ENCODE data around the gene SLAIN2.

The SLAIN2 gene

GRCh38 chr4:48334900-48335384, 6.4 kb upstream of the SLAIN2 start:
- no peak for DNase-seq (ENCODE audit: low read depth in 2 of 2)

GRCh38 chr4:48336146-48336870, 5.0 kb upstream of the SLAIN2 start:
- DNase-seq (ENCODE audit: low read depth in 2 of 2): no peak

- DNase-seq (ENCODE audit: low read depth in 2 of 2): no peak
Observed at GRCh38 chr4:48337731-48338130, 3.6 kb upstream of the SLAIN2 start.

GRCh38 chr4:48339642-48340041, 1.7 kb upstream of the SLAIN2 start:
- no peak for DNase-seq (ENCODE audit: low read depth in 2 of 2)

GRCh38 chr4:48340276-48340964, 909 bp upstream of the SLAIN2 start:
- DNase-seq (ENCODE audit: low read depth in 2 of 2): peak in 1 of 2 donors; percentile 4

- peak; percentile 25 to 34 for DNase-seq (ENCODE audit: low read depth in 2 of 2)
Observed at GRCh38 chr4:48341776-48342605, 662 bp downstream of the SLAIN2 start.

- DNase-seq (ENCODE audit: low read depth in 2 of 2): no peak
Observed at GRCh38 chr4:48342606-48342880, 1.2 kb downstream of the SLAIN2 start.

GRCh38 chr4:48343035-48343434, 1.7 kb downstream of the SLAIN2 start:
- DNase-seq (ENCODE audit: low read depth in 2 of 2): no peak

- DNase-seq (ENCODE audit: low read depth in 2 of 2): no peak
Observed at GRCh38 chr4:48343551-48343950, 2.2 kb downstream of the SLAIN2 start.

- no peak for DNase-seq (ENCODE audit: low read depth in 2 of 2)
Observed at GRCh38 chr4:48345542-48345941, 4.2 kb downstream of the SLAIN2 start.

- no peak for DNase-seq (ENCODE audit: low read depth in 2 of 2)
Observed at GRCh38 chr4:48346594-48346993, 5.3 kb downstream of the SLAIN2 start.

GRCh38 chr4:48347282-48347921, 6.1 kb downstream of the SLAIN2 start:
- no peak for DNase-seq (ENCODE audit: low read depth in 2 of 2)

- no peak for DNase-seq (ENCODE audit: low read depth in 2 of 2)
Observed at GRCh38 chr4:48350871-48351270, 9.5 kb downstream of the SLAIN2 start.

GRCh38 chr4:48352793-48353192, 11.5 kb downstream of the SLAIN2 start:
- no peak for DNase-seq (ENCODE audit: low read depth in 2 of 2)

GRCh38 chr4:48356355-48356754, 15.0 kb downstream of the SLAIN2 start:
- no peak for DNase-seq (ENCODE audit: low read depth in 2 of 2)

GRCh38 chr4:48360285-48361011, 19.1 kb downstream of the SLAIN2 start:
- DNase-seq (ENCODE audit: low read depth in 2 of 2): no peak

- DNase-seq (ENCODE audit: low read depth in 2 of 2): no peak
Observed at GRCh38 chr4:48361012-48361400, 19.7 kb downstream of the SLAIN2 start.

GRCh38 chr4:48366611-48367010, 25.3 kb downstream of the SLAIN2 start:
- no peak for DNase-seq (ENCODE audit: low read depth in 2 of 2)

GRCh38 chr4:48367016-48367415, 25.7 kb downstream of the SLAIN2 start:
- DNase-seq (ENCODE audit: low read depth in 2 of 2): no peak

- no peak for DNase-seq (ENCODE audit: low read depth in 2 of 2)
Observed at GRCh38 chr4:48368389-48368788, 27.1 kb downstream of the SLAIN2 start.

- no peak for DNase-seq (ENCODE audit: low read depth in 2 of 2)
Observed at GRCh38 chr4:48369248-48369647, 27.9 kb downstream of the SLAIN2 start.

Measured in stimulated activated CD4-positive, alpha-beta T cell treated with anti-CD3 and anti-CD28 coated beads, Interleukin-4, amount 100 ng/mL, for 48 hours (primary cell).